Osteocyte (in vitro differentiated cells): Measurements from ENCODE around the gene LRRC1. TPM values are rescaled to one million over a fixed set of nuclear protein-coding genes. Genes with fewer than 3 reads are reported as not detected.

ENCODE experiments used
- DNase-seq: peaks from one replicate; pipeline ENCODE4 v3.0.0; 2021; ENCODE audit warnings: mixed read lengths; ENCODE audit not compliant: unreplicated experiment; ENCODE audit errors: extremely low spot score
- H3K27ac Mint-ChIP-seq: one replicate; pipeline ENCODE4 v1.8.0; 2021; ENCODE audit warnings: mild to moderate bottlenecking, mixed read lengths; ENCODE audit not compliant: unreplicated experiment
- H3K27me3 Mint-ChIP-seq: one replicate; pipeline ENCODE4 v1.8.0; 2021; ENCODE audit warnings: mixed read lengths; ENCODE audit not compliant: unreplicated experiment
- H3K36me3 Mint-ChIP-seq: one replicate; pipeline ENCODE4 v1.8.0; 2021; ENCODE audit warnings: mixed read lengths; ENCODE audit not compliant: unreplicated experiment
- H3K4me1 Mint-ChIP-seq: one replicate; pipeline ENCODE4 v1.8.0; 2021; ENCODE audit warnings: mixed read lengths; ENCODE audit not compliant: unreplicated experiment
- H3K4me3 Mint-ChIP-seq: one replicate; pipeline ENCODE4 v1.8.0; 2021; ENCODE audit warnings: mild to moderate bottlenecking, moderate library complexity, mixed read lengths; ENCODE audit not compliant: unreplicated experiment
- H3K9me3 Mint-ChIP-seq: one replicate; pipeline ENCODE4 v1.8.0; 2021; ENCODE audit warnings: mixed read lengths; ENCODE audit not compliant: unreplicated experiment
- CTCF ChIP-seq: fragments of 200-600 bp; sonication (generic); IDR thresholded peaks from 2 replicates; pipeline ENCODE4 v1.5.0; 2021; ENCODE audit warnings: antibody characterized with exemption, mild to moderate bottlenecking, moderate library complexity
- total RNA-seq: library from RNA; stranded (reverse); gene quantifications from 2 replicates; pipeline ENCODE4 v1.2.1, GENCODE V29; 2021

LRRC1 gene
- total RNA-seq, 1 donor from 2014 or later: 7.4 TPM

- Mint-ChIP-seq H3K4me1 (no peaks in the 10 kb centered on the region), H3K9me3 (peaks cover 10% of the 10 kb centered on the region), H3K4me3 (no peak overlapping the region), H3K27me3 (no peaks in the 10 kb centered on the region), H3K27ac (no peak overlapping the region), H3K36me3 (no peaks in the 10 kb centered on the region)
- DNase-seq: no peak
- no peak for TF ChIP-seq CTCF
These were observed 29.5 kb upstream of the LRRC1 start for GRCh38 chr6:53765270-53765669.

GRCh38 chr6:53766930-53767329, 27.9 kb upstream of the LRRC1 start:
- peaks cover 10% of the 10 kb centered on the region for H3K9me3 Mint-ChIP-seq
- H3K4me1 Mint-ChIP-seq: no peaks in the 10 kb centered on the region
- DNase-seq: no peak
- no peak overlapping the region for H3K27ac Mint-ChIP-seq
- H3K36me3 Mint-ChIP-seq: no peaks in the 10 kb centered on the region
- H3K4me3 Mint-ChIP-seq: no peak overlapping the region
- TF ChIP-seq CTCF: no peak
- no peaks in the 10 kb centered on the region for H3K27me3 Mint-ChIP-seq

GRCh38 chr6:53767941-53768340, 26.9 kb upstream of the LRRC1 start:
- Mint-ChIP-seq H3K27ac (no peak overlapping the region), H3K36me3 (no peaks in the 10 kb centered on the region), H3K4me3 (no peak overlapping the region), H3K27me3 (no peaks in the 10 kb centered on the region), H3K9me3 (peaks cover 10% of the 10 kb centered on the region), H3K4me1 (peaks cover 1% of the 10 kb centered on the region)
- TF ChIP-seq CTCF: no peak
- no peak for DNase-seq

- Mint-ChIP-seq H3K27me3 (no peaks in the 10 kb centered on the region), H3K4me3 (no peak overlapping the region), H3K36me3 (no peaks in the 10 kb centered on the region), H3K4me1 (peaks cover 4% of the 10 kb centered on the region), H3K27ac (no peak overlapping the region), H3K9me3 (peaks cover 10% of the 10 kb centered on the region)
- no peak for TF ChIP-seq CTCF
- DNase-seq: no peak
These were observed 26.2 kb upstream of the LRRC1 start for GRCh38 chr6:53768636-53769035.

- peaks cover 4% of the 10 kb centered on the region for H3K9me3 Mint-ChIP-seq
- H3K4me1 Mint-ChIP-seq: peaks cover 4% of the 10 kb centered on the region
- no peak overlapping the region for H3K4me3 Mint-ChIP-seq
- TF ChIP-seq CTCF: no peak
- no peaks in the 10 kb centered on the region for H3K27me3 Mint-ChIP-seq
- H3K36me3 Mint-ChIP-seq: no peaks in the 10 kb centered on the region
- H3K27ac Mint-ChIP-seq: no peak overlapping the region
- no peak for DNase-seq
These were observed 24.0 kb upstream of the LRRC1 start for GRCh38 chr6:53770780-53771249.
